Right atrium auricular region (tissue), 2 donors: ENCODE measurements around the gene C11orf91. TPM values are rescaled to one million over a fixed set of nuclear protein-coding genes. Genes with fewer than 3 reads are reported as not detected.

Experiments used
- DNase-seq: peaks from one replicate; pipeline ENCODE4 v3.0.0-alpha.2; 2019; ENCODE audit warnings: low spot score
- H3K27ac ChIP-seq, 2 donors: fragments of 200-600 bp; sonication (generic); 1 replicate in 1 of 2; 2 replicates in 1 of 2; pipeline ENCODE4 v1.5.1; 2016 to 2019
- H3K27me3 ChIP-seq, 2 donors: fragments of 200-600 bp; sonication (generic); one replicate each; pipeline versions ENCODE4 v1.5.1 to v1.6.0; 2017 to 2019
- H3K36me3 ChIP-seq: fragments of 200-600 bp; sonication (generic); one replicate; pipeline ENCODE4 v1.5.1; 2016
- H3K4me1 ChIP-seq, 2 donors: fragments of 200-600 bp; sonication (generic); one replicate each; pipeline versions ENCODE4 v1.5.1 to v1.6.0; 2017 to 2019
- H3K4me3 ChIP-seq, 2 donors: fragments of 200-600 bp; sonication (generic); 1 replicate in 1 of 2; 2 replicates in 1 of 2; pipeline ENCODE4 v1.5.1; 2017 to 2019; ENCODE audit warnings: mild to moderate bottlenecking in 1 of 2, moderate library complexity in 1 of 2
- H3K9me3 ChIP-seq, 2 donors: fragments of 200-600 bp; sonication (generic); one replicate each; pipeline ENCODE4 v1.5.1; 2019
- CTCF ChIP-seq, 2 donors: fragments of 200-600 bp; sonication (generic); IDR thresholded peaks; one replicate each; pipeline ENCODE4 v1.5.1; 2019; ENCODE audit warnings: antibody characterized with exemption in 2 of 2
- total RNA-seq, 2 donors: library from RNA; depleted of rRNA; stranded (reverse); fragments of >200 nt; gene quantifications; one replicate each; pipeline ENCODE4 v1.1.0, GENCODE V29; 2016

C11orf91 gene
- total RNA-seq, 2 donors from 2014 or later: not detected

DNA sequence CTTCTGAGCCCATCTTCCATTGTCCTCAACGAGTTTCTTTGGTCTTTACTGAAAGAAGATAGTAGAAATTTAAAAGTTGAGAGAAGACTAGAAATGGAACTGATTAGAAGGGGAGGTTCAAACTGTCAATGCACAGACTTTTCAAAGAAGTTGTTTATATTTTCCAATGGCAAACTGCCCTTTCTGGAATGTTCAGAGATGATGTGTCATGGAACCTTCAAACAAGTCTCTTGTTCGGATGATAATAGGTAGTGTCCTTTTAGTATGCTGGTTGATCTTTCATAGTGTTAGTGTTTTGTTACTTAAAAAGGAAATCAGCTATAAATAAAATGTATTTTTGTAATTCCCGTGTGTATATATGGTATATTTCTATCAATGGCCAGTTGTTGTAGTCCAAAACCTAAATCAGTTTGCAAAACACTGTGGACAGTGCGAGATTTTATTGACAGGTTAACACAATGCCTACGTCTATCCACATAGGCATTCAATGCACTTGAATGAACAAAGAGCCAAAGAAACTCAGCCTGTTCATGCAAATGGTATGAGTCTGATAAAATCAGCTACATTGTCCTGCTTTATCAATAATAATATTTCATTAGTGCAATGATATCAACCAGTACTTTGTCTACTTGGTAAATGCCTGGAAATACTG is 30.9 kb downstream of the C11orf91 start:
- no peak overlapping the region for H3K4me3 ChIP-seq
- no peak for TF ChIP-seq CTCF (IDR thresholded peaks at IDR 0.05)
- H3K27me3 ChIP-seq: no peaks in the 10 kb centered on the region
- no peaks in the 10 kb centered on the region for H3K36me3 ChIP-seq
- no peak overlapping the region for H3K27ac ChIP-seq
- no peaks in the 10 kb centered on the region for H3K4me1 ChIP-seq
- H3K9me3 ChIP-seq: no peaks in the 10 kb centered on the region
- no peak for DNase-seq

DNA sequence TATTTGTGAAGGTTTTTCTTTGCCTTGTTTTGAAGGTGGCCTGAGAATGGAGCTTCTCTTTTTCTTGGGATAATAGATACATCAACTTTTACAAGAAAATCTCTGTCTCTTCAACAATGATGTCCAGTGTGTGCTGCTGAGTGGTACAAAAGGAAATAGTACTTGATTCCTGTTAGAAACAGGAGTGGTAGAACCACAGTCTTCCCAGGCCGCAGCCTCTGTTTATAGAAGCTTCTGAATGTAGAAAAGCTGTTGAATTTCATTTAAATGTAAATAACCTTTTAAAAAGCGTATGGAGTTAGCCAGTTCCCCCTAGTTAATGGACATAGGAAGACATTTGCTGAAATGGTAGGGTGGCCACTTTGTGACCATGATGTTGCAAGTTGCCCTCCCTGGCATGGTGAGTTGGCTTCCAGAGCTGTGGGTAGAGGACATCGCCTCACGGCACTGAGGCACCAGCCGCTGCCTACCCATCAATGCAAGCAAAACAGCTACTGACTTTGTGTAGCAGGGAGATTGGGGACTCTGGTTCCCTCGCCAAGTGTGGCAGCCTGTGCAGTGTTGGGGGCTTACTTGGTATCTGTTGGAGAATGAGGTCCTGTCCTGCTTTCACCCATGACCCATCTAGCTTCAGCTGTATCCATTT is 31.6 kb downstream of the C11orf91 start:
- DNase-seq: no peak
- Histone ChIP-seq H3K4me1 (no peaks in the 10 kb centered on the region), H3K36me3 (no peaks in the 10 kb centered on the region), H3K9me3 (no peaks in the 10 kb centered on the region), H3K27me3 (no peaks in the 10 kb centered on the region), H3K27ac (no peak overlapping the region), H3K4me3 (no peak overlapping the region)
- no peak for TF ChIP-seq CTCF (IDR thresholded peaks at IDR 0.05)

GRCh38 chr11:33668468-33668825 is 32.2 kb downstream of the C11orf91 start:
- TF ChIP-seq CTCF (IDR thresholded peaks at IDR 0.05): no peak
- H3K9me3 ChIP-seq: no peaks in the 10 kb centered on the region

DNA sequence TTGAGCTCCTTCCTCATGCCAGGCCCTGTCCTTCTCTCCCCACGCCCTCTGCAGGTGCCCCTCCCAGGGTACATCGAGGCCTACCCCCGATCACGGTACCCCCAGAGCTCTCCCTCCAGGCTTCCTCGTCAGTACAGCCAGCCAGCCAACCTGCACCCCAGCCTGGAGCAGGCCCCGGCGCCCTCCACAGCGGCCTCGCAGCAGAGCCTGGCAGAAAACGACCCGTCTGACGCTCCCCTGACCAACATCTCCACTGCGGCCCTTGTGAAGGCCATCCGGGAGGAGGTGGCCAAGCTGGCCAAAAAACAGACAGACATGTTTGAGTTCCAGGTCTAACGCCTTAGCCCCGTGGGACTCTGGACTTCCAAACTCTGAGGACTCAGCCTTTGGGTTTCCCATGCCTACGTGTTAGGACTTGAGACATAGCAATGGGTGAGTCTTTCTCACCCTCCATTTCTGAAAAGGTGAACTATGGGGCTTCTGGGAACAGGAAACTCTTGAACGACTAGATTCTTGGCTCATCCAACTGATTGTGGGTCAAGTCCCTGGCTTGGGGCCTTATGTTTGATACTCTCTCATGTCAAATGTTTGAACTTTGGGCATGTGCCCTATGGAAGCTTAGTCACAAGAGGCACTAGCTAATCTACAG is 32.7 kb downstream of the C11orf91 start:
- no peak overlapping the region for H3K4me3 ChIP-seq
- no peaks in the 10 kb centered on the region for H3K36me3 ChIP-seq
- no peak overlapping the region for H3K27ac ChIP-seq
- peak; percentile 13 for DNase-seq
- no peaks in the 10 kb centered on the region for H3K4me1 ChIP-seq
- no peaks in the 10 kb centered on the region for H3K27me3 ChIP-seq
- H3K9me3 ChIP-seq: no peaks in the 10 kb centered on the region
- no peak for TF ChIP-seq CTCF (IDR thresholded peaks at IDR 0.05)

More at GRCh38 chr11:33668468-33668825, 32.2 kb downstream of the C11orf91 start:
- no peaks in the 10 kb centered on the region for H3K36me3 ChIP-seq
- DNase-seq: no peak
- no peak overlapping the region for H3K4me3 ChIP-seq
- no peaks in the 10 kb centered on the region for H3K27me3 ChIP-seq
- no peak overlapping the region for H3K27ac ChIP-seq
- H3K4me1 ChIP-seq: no peaks in the 10 kb centered on the region

DNA sequence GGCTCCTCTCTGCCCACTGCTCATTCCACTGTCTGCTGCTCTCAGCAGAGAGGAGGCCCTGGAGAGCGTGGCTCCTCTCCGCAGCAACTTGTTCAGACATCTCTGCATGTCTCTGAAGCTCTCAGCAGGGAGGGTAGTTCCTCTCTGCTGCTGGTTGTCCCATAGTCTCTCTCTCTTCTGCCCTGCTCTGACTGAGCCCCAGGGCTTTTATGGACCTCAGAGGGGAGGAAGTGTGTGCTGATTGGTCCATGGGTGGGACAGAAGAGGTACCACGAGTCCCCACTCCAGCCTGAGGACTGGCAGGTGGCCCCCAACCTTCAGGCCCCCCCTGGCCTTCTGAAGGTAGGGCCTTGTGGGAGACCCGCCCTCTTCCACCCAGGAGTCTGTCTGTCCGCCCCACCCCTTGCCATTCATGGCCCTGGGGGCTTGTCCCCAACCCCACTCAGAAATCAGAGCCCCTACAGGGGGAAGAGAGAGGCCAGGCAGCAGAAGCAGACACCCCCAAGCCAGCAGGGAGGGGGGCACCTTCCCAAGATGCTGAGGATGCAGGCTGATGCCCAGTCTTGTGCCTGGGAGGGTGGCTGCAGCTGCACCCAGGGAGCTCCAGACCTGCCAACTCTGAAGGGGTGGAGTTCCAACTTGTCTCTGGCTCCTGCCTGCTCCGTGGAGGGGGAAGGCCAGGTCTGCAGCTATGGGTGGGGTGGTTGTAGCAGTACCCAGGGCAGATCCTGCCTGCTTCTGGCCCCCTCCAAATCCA is 35.1 kb downstream of the C11orf91 start:
- TF ChIP-seq CTCF (IDR thresholded peaks at IDR 0.05): no peak
- DNase-seq: peak; percentile 23
- Histone ChIP-seq H3K36me3 (no peaks in the 10 kb centered on the region), H3K9me3 (no peaks in the 10 kb centered on the region), H3K27me3 (no peaks in the 10 kb centered on the region), H3K4me3 (no peak overlapping the region), H3K27ac (no peak overlapping the region), H3K4me1 (no peaks in the 10 kb centered on the region)
